Endothelial cell of umbilical vein (primary cell): ENCODE data around the gene AMH.

ENCODE experiments used
- CTCF ChIP-seq, 2 donors: IDR thresholded peaks; 1 replicate in 1 of 2; 2 replicates in 1 of 2; pipeline ENCODE4 v1.5.1; 2011; ENCODE audit warnings: low read length in 2 of 2, mild to moderate bottlenecking in 2 of 2, moderate library complexity in 2 of 2, control low read depth in 1 of 2, inconsistent platforms in 1 of 2, low read depth in 1 of 2; ENCODE audit not compliant: insufficient read depth in 1 of 2; ENCODE audit errors: extremely low read depth in 1 of 2
- EZH2 ChIP-seq: IDR thresholded peaks from 2 replicates; pipeline ENCODE4 v1.6.1; 2012; ENCODE audit warnings: borderline replicate concordance, low read depth, mild to moderate bottlenecking, moderate library complexity, low read length, inconsistent platforms; ENCODE audit not compliant: severe bottlenecking
- FOS ChIP-seq: IDR thresholded peaks from 2 replicates; pipeline ENCODE4 v1.6.1; 2011; ENCODE audit warnings: mild to moderate bottlenecking, low read length, moderate library complexity, borderline replicate concordance; ENCODE audit not compliant: insufficient read depth
- GATA2 ChIP-seq: IDR thresholded peaks from 2 replicates; pipeline ENCODE4 v1.7.0; 2011; ENCODE audit warnings: low read depth, mild to moderate bottlenecking, moderate library complexity, mixed read lengths, low read length; ENCODE audit not compliant: insufficient read length, insufficient read depth
- JUN ChIP-seq: IDR thresholded peaks from 2 replicates; pipeline ENCODE4 v1.6.1; 2011; ENCODE audit warnings: borderline replicate concordance, low read depth; ENCODE audit not compliant: insufficient read length, insufficient read depth
- MYC ChIP-seq: IDR thresholded peaks from one replicate; pipeline ENCODE4 v1.6.1; 2011; ENCODE audit warnings: mild to moderate bottlenecking, low read depth, low read length
- POLR2A ChIP-seq: IDR thresholded peaks from 2 replicates; pipeline ENCODE4 v1.6.1; 2012; ENCODE audit warnings: low read depth, mild to moderate bottlenecking, control low read depth, low read length
- POLR2AphosphoS5 ChIP-seq: IDR thresholded peaks from 2 replicates; pipeline ENCODE4 v1.6.1; 2012; ENCODE audit warnings: low read depth, mild to moderate bottlenecking, control low read depth, low read length, moderate library complexity; ENCODE audit not compliant: insufficient read depth
- TF ChIP-seq, protein P1 (sequence below): IDR thresholded peaks from 2 replicates; pipeline ENCODE4 v1.6.1; 2011; ENCODE audit not compliant: insufficient read depth, insufficient read length

DNA sequence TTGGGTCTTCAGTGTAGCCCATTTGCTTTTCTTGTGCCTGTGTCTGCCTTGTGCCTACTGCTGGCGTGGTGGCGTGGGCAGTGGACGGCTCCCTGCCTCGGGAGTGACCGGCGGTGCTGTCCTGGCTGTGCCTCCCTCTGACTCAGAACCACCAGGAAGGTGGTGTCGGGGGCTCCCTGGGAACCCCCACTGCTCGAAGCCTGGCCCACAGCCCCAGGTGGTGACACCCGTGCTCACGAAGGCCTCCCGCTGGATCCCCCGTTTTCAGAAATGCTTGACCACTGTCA, 5.1 kb upstream of the AMH start:
- TF ChIP-seq POLR2AphosphoS5 (no peak), EZH2 (no peak), CTCF (IDR thresholded peaks at IDR 0.05; ENCODE audit: extremely low read depth in 1 of 2, insufficient read depth in 1 of 2, low read depth in 1 of 2, low read length in 2 of 2) (no peak), POLR2A (no peak), MYC (no peak), FOS (no peak), GATA2 (no peak), JUN (no peak)
- TF ChIP-seq, protein P1, sequence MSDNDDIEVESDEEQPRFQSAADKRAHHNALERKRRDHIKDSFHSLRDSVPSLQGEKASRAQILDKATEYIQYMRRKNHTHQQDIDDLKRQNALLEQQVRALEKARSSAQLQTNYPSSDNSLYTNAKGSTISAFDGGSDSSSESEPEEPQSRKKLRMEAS = no peak
